ENCODE data around the gene CHST12.

DNA sequence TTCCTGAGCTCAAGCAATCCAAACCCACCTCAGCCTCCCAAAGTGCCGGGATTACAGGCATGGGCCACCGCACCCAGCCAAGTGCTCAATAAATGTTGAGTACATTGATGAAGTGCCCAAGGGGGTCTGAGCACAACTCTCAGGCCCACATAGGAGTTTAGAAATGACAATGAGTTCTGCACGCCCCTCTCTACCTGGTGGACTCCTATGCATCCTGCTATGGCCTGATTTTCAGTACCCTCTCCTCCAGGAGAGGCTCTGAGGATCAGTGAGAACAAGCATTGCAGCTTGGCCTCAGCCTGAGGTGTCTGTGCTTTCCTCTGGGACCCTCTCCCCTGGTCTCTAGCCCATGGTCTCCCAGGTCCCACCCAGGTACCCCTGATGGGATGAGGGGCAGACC lies 93.7 kb downstream of the CHST12 start:
- no peak for TF ChIP-seq POLR2AphosphoS5 (IDR thresholded peaks at IDR 0.05; ENCODE audit: low read depth, low read length)
- no peak for TF ChIP-seq TAF1 (IDR thresholded peaks at IDR 0.05; ENCODE audit: borderline replicate concordance, low read depth, low read length)
- no peak for TF ChIP-seq POLR2A (IDR thresholded peaks at IDR 0.05; ENCODE audit: low read depth, low read length)

All from GM12892 (cell line).